ENCODE data around the gene SP140. TPM values are rescaled to one million over a fixed set of nuclear protein-coding genes. Genes with fewer than 3 reads are reported as not detected.

The SP140 gene
- total and polyA plus RNA-seq, 9 of the 15 experiments (the other 6 are each of a cell fraction or from before 2014, with no cell fraction given): 0.04 to 1.1 (median 0.57) TPM; not detected in 1

GRCh38 chr2:230269715-230270114 is 44.2 kb downstream of the SP140 start:
- CTCF ChIA-PET (ENCODE audit: low intra/inter-chr PET ratio): no interaction called here
- intact Hi-C loops (cut with micrococcal nuclease) (no loop called here), in situ Hi-C loops (cut with MboI) (no loop called here)
- Histone ChIP-seq H3K36me3 (ENCODE audit: control insufficient read depth, insufficient read depth, low read length) (no peaks in the 10 kb centered on the region), H3K79me2 (ENCODE audit: control insufficient read depth, insufficient read depth, low read length) (no peaks in the 10 kb centered on the region), H3K4me2 (ENCODE audit: insufficient read depth, low read length) (no peak overlapping the region), H3K27ac (ENCODE audit: extremely low read depth, low read depth, low read length) (no peak overlapping the region), H3K9me1 (ENCODE audit: control insufficient read depth, insufficient read depth, low read length) (no peaks in the 10 kb centered on the region), H2AFZ (ENCODE audit: low read depth, low read length) (no peak overlapping the region), H3K9me3 (replicated peaks; ENCODE audit: control insufficient read depth, insufficient read depth, low read depth, low read length) (no peaks in the 10 kb centered on the region), H3K27me3 (ENCODE audit: control insufficient read depth in 2 of 2, insufficient read depth in 2 of 2, low read length in 2 of 2) (peaks cover 0 to 4% of the 10 kb centered on the region in 2 experiments; a peak in 1 of 5 replicates), H3K4me1 (replicated peaks in 1 of 2; ENCODE audit: control insufficient read depth in 2 of 2, insufficient read depth in 2 of 2, low read length in 2 of 2) (no peaks in the 10 kb centered on the region; a peak in 1 of 5 replicates), H4K20me1 (replicated peaks; ENCODE audit: control insufficient read depth, insufficient read depth, low read length) (no peaks in the 10 kb centered on the region), H3K4me3 (no peak overlapping the region), H3K9ac (ENCODE audit: insufficient read depth in 1 of 2, low read depth in 2 of 2, low read length in 2 of 2) (no peak overlapping the region)
- POLR2A ChIA-PET: no interaction called here
- TF ChIP-seq MAZ (CRISPR knock-in tag; conservative IDR thresholded peaks at IDR 0.05 in 1 of 2, IDR thresholded peaks at IDR 0.05 in 1 of 2) (no peak), NEUROD1 (IDR thresholded peaks at IDR 0.05; ENCODE audit: borderline replicate concordance, low read depth, low read length, partially characterized antibody) (no peak), RBM14 (IDR thresholded peaks at IDR 0.05; ENCODE audit: borderline replicate concordance, insufficient read depth, low read depth, low read length) (no peak), ELF2 (CRISPR knock-in tag; IDR thresholded peaks at IDR 0.05) (no peak), BCOR (IDR thresholded peaks at IDR 0.05) (no peak), JUNB (CRISPR knock-in tag; conservative IDR thresholded peaks at IDR 0.05) (no peak), ESRRB (CRISPR knock-in tag; IDR thresholded peaks at IDR 0.05; ENCODE audit: borderline replicate concordance) (no peak), GTF2E2 (tag; IDR thresholded peaks at IDR 0.05) (no peak), SMARCA4 (IDR thresholded peaks at IDR 0.05) (no peak), STAT5B (CRISPR knock-in tag; IDR thresholded peaks at IDR 0.05) (no peak), NCOA2 (IDR thresholded peaks at IDR 0.05; ENCODE audit: partially characterized antibody in 2 of 2) (no peak), YY1 (IDR thresholded peaks at IDR 0.05; ENCODE audit: borderline replicate concordance in 1 of 3, control insufficient read depth in 1 of 3, extremely low read depth in 1 of 3, insufficient read depth in 3 of 3, insufficient read length in 1 of 3, insufficient replicate concordance in 2 of 3, low read depth in 1 of 3, low read length in 2 of 3) (no peak), HNRNPLL (IDR thresholded peaks at IDR 0.05; ENCODE audit: low read depth, low read length, poor library complexity, severe bottlenecking) (no peak), CREBBP (IDR thresholded peaks at IDR 0.05; ENCODE audit: low read depth, low read length) (no peak)
- FAIRE-seq (no peak), ATAC-seq (no peak), DNase-seq (ENCODE audit: extremely low read depth in 1 of 4, low spot score in 3 of 4) (no peak)
- BruUV-seq (replicated peaks): no TSS peak
- 0% methylated on average over 6 of the region's 6 CpGs for WGBS (ENCODE audit: insufficient coverage, low coverage, missing lambda C conversion rate)
